Prostate gland (tissue), 2 donors: ENCODE measurements around the gene TMEM132A.

Experiments
- CTCF ChIP-seq, 4 experiments: fragments of 200-600 bp in 2 of 4; fragments of 450-650 bp in 2 of 4; sonication (generic) in 2 of 4; IDR thresholded peaks; 1 replicate in 3 of 4; 2 replicates in 1 of 4; pipeline ENCODE4 v1.5.1; 2016 to 2019; ENCODE audit warnings: antibody characterized with exemption in 4 of 4, mild to moderate bottlenecking in 2 of 4, moderate library complexity in 2 of 4
- POLR2A ChIP-seq: fragments of 450-650 bp; IDR thresholded peaks from one replicate; pipeline ENCODE4 v1.6.1; 2016; ENCODE audit warnings: antibody characterized with exemption, mild to moderate bottlenecking
- POLR2AphosphoS5 ChIP-seq: sonication (generic); formaldehyde crosslinking; IDR thresholded peaks from one replicate; pipeline ENCODE4 v1.6.1; 2017; ENCODE audit warnings: antibody characterized with exemption

DNA sequence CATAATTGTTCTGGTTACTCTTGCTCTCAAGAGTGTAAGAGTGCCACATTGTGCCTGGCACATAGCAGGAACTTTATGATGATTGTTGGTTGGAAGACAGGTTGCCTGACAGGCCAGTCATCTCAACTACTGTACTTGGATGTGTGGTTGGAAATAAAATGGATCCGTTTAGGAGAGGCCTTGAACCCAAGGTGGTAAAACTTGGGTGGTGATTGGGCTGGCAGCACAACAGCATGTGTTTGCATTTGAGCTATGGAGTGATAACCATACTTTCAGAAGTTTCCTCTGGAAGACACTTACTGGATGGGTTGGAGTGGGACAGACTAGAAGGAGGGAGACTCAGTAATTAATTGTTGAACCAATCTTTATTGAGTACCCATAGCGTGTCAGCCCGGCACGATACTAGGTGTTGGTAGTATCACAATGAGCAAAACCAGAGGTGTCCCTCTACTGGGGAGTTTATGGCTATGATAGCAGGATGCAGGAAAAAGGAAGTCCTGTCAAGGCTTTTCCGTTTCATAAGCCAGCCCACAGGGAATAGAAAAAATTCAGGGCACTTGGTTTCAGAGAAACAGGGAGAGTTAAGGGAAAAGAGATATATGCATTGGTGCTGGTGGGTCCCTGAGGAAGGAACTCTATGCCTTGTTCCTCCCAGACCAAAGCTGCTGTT, 13.4 kb upstream of the TMEM132A start:
- no peak for TF ChIP-seq POLR2AphosphoS5
- no peak for TF ChIP-seq CTCF (IDR thresholded peaks at IDR 0.05)
- no peak for TF ChIP-seq POLR2A
